HepG2 (cell line): ENCODE measurements around the gene OGA.

ENCODE experiments used
- CREB3 ChIP-seq: sonication (generic); formaldehyde crosslinking; IDR thresholded peaks from 2 replicates; pipeline ENCODE4 v1.5.0; 2020; ENCODE audit warnings: missing genetic modification reagents
- CTCF ChIP-seq: sonication (generic); formaldehyde crosslinking; IDR thresholded peaks from 2 replicates; pipeline ENCODE4 v1.5.0; 2020; ENCODE audit warnings: mild to moderate bottlenecking, missing genetic modification reagents, moderate library complexity
- EZH2 ChIP-seq: conservative IDR thresholded peaks from 2 replicates; pipeline ENCODE4 v1.6.1; 2012; ENCODE audit warnings: mild to moderate bottlenecking, low read depth, low read length, moderate library complexity
- ISX ChIP-seq: sonication (generic); formaldehyde crosslinking; conservative IDR thresholded peaks from 2 replicates; pipeline ENCODE4 v1.5.0; 2020; ENCODE audit warnings: missing genetic modification reagents
- KMT2A ChIP-seq: sonication (generic); formaldehyde crosslinking; IDR thresholded peaks from 2 replicates; pipeline ENCODE4 v1.4.0; 2020; ENCODE audit warnings: missing genetic modification reagents
- MAFK ChIP-seq, 2 experiments: IDR thresholded peaks in 1 of 2; conservative IDR thresholded peaks in 1 of 2; 2 replicates each; pipeline ENCODE4 v1.6.1; 2011; ENCODE audit warnings: improper control_type of control experiment in 2 of 2, low read length in 2 of 2
- POLR2AphosphoS5 ChIP-seq: IDR thresholded peaks from 2 replicates; pipeline ENCODE4 v1.6.1; 2012; ENCODE audit warnings: low read depth, low read length
- SMYD3 ChIP-seq: sonication (generic); formaldehyde crosslinking; IDR thresholded peaks from 2 replicates; pipeline ENCODE4 v1.8.1; 2023; ENCODE audit warnings: mild to moderate bottlenecking, missing genetic modification reagents
- THAP8 ChIP-seq: sonication (generic); formaldehyde crosslinking; IDR thresholded peaks from 2 replicates; pipeline ENCODE4 v1.5.1; 2020; ENCODE audit warnings: missing genetic modification reagents, mild to moderate bottlenecking, borderline replicate concordance
- ZNF121 ChIP-seq: sonication (generic); formaldehyde crosslinking; IDR thresholded peaks from 2 replicates; pipeline ENCODE4 v1.5.0; 2020; ENCODE audit warnings: mild to moderate bottlenecking, missing genetic modification reagents
- ZXDC ChIP-seq: sonication (generic); formaldehyde crosslinking; IDR thresholded peaks from 2 replicates; pipeline ENCODE4 v1.5.0; 2020; ENCODE audit warnings: mild to moderate bottlenecking, missing genetic modification reagents

- TF ChIP-seq CREB3 (CRISPR knock-in tag), result no peak
- TF ChIP-seq SMYD3 (CRISPR knock-in tag), result no peak
- TF ChIP-seq POLR2AphosphoS5, result no peak
- no peak for TF ChIP-seq CTCF
- TF ChIP-seq ZXDC, result no peak
- no peak for TF ChIP-seq ZNF121 (CRISPR knock-in tag)
- TF ChIP-seq EZH2, result no peak
- TF ChIP-seq THAP8 (CRISPR knock-in tag), result no peak
- no peak for TF ChIP-seq MAFK (conservative IDR thresholded peaks at IDR 0.05 in 1 of 2, IDR thresholded peaks at IDR 0.05 in 1 of 2; ENCODE audit: low read length in 2 of 2)
- TF ChIP-seq ISX (CRISPR knock-in tag), result no peak
- TF ChIP-seq KMT2A (CRISPR knock-in tag), result no peak
Observed at GRCh38 chr10:101803511-101803910, 14.7 kb downstream of the OGA start.
